HG03558 (cell line): ENCODE measurements around the gene PIH1D2.
"Not testable (repeated sequence)": the region's sequence is repeated elsewhere in the genome, so short reads cannot be mapped to it uniquely, and the experiment has no call there.

Experiments used
- ATAC-seq: cut with Tn5 transposase; IDR thresholded peaks from one replicate; pipeline ENCODE4 v1.9.1; 2021; ENCODE audit warnings: moderate number of reproducible peaks; ENCODE audit not compliant: unreplicated experiment; ENCODE audit errors: extremely low read depth

Gene PIH1D2

DNA sequence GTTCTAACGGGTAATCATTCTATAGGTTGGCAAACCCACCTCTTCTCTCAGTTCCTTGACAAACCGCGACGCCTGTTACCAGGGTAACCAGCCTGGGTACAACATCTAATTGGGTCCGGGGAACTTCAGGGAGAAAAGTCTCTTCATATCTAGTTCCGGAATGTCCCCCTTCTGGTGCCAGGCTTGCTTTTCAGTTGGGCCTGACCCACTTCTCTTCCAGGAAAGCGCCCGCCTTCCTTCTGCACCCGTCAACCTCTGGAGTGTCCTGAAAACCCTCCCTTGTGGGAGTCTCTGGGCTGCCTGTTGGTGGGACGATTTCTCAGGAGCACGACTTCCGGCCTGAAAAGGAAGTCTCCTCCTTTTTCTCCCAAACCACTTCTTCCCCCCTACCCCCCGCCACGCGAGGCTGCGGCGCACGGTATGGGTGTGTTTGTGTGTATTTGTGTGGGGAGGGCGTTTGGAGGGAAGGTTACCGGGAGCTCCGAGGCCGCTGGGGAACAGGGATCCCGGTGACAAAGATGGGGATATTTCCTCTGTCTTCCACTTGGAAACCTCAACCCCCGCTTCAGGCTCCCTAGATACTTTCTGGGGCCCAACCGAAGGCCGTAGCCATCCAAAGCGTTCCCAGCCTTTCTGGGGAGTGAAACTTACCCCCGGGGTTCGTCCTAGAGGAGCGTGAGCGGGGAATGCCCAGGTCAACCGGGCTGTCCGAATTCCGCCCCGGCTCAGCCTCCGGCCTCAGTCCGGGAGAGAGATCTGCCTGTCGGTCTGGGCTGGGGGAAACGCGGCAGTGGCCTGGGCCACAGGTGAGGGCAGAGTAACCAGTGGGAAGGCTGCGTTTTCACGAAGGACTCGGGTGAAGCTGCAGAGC lies at the start of gene PIH1D2, which contains the start of gene NKAPD1:
TSS of gene PIH1D2 (minus strand) at position 77 of the 871 bp plus-strand sequence. CDS start 843 bp downstream, outside the sequence.
TSS of gene NKAPD1 (plus strand) at position 359 of the 871 bp plus-strand sequence. CDS start 1,276 bp downstream, outside the sequence.
- peak; percentile 58 for ATAC-seq

- ATAC-seq = no peak
Observed at GRCh38 chr11:112123129-112123528, 49.3 kb upstream of the PIH1D2 start.

GRCh38 chr11:112121981-112122615 lies 48.3 kb upstream of the PIH1D2 start:
- ATAC-seq = no peak

DNA sequence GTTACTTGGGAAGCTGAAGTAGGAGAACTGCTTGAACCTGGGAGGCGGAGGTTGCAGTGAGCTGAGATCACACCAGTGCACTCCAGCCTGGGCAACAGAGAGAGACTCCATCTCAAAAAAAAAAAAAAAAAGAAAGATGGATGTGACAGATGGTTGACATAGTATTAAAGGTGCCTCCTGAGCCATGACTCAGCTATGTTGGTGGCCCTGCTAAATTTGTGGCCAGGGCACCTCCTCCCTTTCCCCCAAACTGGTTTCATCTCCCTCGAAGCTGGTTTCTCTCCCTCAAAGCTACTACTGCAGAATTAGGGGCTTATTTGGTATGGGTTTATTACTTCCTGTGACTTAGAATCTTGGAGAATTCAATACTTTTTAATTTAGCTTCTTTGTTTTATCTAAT lies 44.4 kb upstream of the PIH1D2 start:
- no peak for ATAC-seq

DNA sequence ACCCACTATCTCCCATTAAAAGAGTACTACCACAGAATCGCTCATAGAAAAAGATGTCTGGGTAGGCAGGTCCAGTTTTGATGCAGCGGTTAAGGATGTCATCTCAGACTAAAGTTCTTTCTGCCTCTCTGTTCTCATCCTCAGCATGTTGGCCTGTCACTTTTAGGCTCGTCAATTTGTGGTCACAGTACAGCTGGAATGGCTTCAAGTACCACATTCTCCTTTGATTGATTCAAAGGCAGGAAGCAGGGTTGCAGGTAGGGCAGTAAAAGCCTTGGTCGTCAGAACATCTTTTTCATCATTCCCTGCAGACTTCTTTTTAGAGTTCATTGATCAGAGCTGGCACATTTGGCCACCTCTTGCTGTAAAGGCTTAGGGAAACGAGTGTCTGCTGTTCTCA lies 41.6 kb upstream of the PIH1D2 start:
- no peak for ATAC-seq

DNA sequence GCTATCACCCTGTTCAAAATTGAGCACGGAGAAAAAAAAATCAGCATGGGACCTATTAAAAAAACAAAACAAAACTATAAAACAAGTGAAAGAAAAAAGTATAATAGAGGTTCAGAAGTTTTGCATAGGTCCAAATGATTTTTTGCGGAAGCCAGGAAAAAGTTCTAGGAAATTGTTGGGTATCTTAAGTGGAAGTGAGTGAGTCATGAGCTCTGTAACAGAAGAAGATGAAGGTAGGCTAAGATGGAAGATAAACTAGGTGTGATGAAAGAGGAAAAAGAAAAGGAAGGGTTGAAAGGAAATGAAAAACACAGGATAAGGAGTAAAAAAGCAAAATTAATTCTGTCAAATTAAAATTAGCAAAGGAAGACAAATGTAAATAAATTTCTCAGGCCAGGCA lies 40.6 kb upstream of the PIH1D2 start:
- no peak for ATAC-seq

DNA sequence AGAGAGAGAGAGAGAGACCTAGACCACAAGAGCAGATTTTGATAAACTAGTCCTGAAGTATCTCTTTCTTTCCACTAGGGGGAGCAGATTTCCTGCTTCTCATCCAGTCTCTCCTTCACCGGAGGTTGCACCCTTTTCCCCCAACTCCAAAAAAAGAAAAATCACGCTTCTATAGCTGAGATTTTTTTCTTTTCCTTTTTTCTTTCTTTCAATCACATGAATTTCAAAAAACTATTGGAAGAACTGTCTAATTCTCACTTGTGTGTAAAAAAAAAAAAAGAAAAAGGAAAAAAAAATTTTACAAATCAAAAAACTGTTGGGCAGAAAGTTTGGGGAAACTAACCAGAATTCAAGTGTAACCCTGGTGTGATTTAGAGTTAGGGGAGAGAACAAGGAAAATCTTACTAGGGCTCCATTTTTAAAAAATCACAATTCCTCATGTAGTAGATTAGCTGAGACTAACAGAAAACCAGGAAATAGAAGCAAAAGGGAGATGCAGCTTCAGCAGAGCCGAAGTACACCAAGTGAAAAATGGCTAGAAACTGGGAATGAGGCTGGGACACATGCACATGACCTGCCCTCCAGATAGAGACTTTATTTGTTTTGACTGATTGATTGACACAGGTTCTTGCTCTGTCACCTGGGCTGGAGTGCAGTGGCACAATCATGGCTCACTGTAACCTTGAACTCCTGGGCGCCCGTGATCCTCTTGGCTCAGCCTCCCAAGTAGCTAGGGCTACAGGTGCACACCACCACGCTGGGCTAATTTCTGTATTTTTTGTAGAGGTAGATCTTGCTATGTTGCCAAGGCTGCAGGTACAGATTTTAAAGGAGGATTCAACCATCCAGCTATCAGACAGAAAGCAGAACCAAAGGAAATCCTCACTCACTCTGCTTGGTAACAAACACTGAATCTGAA lies 40.0 kb upstream of the PIH1D2 start:
- ATAC-seq = no peak

DNA sequence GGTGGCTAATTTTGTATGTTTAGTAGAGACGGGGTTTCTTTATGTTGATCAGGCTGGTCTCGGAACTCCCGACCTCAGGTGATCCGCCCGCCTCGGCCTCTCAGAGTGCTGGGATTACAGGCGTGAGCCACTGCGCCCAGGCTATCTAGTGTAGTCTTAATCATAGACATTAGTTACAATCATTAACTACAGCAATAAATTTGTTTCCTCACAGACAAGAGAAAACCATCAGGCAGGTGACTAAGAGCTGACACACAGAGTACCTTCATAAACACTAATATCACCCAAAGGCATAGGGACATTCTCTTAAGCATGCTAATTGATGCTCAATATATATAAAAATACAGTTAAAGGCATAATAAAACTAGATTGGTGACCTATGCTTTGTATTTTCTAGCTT lies 32.3 kb upstream of the PIH1D2 start:
- ATAC-seq = no peak

- no peak for ATAC-seq
Observed at GRCh38 chr11:112103446-112103845, 29.6 kb upstream of the PIH1D2 start.

DNA sequence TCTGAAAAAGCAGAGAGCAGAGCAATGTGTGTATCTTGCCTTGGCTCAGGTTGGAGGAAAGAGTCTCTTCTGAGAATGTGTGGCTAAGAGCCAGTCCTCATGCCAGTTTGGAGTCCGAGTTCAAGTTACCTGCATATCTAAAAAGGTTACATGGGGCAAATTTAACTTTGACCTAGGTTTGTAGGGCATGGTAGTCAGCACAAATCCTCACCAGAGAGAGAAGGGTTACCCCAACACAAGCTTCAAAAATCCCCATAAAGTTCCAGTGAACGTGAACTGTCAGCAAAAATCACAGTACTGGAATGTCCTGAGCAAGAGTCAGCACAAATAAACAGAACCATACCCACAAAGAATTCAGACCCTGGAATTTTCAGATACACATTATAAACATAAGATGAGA lies 26.6 kb upstream of the PIH1D2 start:
- no peak for ATAC-seq

DNA sequence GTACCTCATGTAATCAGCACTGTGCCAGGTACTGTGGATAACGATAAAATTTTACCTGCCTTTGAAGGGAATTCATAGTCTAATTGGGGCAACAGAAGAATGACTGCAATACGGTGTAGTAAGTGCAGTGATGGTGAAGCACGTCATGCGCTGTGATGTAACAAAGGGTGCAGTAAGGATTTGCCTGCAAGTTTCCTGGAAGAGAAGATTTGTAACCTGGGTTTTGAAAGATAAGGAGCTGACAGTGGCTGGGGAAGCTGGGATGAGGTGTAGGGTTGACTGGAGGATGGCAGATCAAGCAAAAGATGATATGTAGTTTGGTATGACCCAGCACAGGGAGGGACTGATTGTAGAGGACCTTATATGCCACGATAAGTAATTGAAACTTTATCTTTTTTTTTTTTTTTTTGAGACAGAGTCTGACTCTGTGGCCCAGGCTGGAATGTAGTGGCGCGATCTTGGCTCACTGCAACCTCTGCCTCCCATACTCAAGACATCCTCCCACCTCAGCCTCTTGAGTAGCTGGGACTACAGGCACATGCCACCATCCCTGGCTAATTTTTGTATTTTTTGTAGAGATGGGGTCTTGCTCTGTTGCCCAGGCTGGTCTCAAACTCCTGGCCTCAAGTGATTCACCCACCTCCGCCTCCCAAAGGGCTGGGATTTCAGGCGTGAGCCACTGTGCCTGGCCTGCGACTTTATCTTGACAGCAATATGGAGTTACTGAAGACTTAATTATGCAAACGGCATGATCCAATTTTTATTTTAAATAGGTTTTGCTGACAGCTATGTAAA lies 24.1 kb upstream of the PIH1D2 start:
- no peak for ATAC-seq

DNA sequence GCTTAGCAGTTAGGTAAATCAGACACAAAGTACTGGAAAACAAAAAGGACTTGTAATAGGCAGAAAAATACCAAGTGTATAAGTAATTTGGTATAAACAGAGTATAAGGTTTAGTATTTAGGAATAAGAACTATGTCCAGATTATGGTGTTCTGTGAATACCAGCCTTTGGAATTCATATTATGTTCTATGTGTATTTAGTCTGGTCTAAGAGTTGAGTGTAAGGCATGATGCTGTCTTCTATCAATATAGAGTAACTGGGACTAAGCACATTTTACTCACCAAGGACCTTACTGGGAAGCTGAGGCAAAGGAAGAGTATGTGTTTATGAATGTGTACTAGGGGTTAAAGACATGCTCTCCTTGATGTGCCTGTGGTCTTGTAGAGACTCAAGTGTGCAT lies 22.4 kb upstream of the PIH1D2 start:
- ATAC-seq = no peak

DNA sequence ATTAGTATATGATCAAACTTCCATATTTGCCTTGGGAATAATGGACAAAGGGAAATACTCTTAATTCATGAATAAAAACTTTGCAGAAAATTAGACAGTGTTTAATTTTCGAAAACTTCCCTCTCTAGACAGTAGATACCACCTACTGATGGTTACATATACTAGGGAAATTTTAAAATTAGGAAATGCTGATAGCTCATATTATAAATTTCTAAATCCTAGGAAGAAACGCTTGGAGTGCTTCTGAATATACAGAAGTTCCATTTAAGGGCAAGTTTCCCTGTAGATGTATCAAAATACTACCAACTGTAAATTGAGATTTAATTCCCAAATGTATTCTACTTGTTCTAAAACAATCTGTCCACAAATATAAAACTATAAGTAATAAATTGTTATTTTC lies 21.5 kb upstream of the PIH1D2 start:
- not testable (repeated sequence) for ATAC-seq

DNA sequence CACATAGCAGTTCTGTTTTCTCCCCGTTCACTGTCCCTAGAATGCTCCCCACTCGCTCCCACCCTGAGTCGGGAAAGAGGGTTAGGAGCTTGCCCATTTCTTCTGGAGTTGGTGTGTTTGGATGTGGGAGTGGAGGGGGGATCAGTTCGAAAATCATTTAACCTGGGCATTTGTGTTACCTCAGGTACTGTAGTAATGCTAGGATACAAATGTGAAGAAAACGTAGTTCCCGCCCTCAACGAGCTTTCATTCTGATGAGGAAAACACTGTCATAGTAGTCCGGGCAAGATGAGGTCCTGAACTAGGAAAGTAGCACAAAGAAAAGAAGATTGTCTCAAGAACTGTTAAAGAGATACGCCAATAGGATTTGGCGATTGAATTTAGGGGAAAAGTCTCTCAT lies 13.4 kb upstream of the PIH1D2 start:
- ATAC-seq = no peak

DNA sequence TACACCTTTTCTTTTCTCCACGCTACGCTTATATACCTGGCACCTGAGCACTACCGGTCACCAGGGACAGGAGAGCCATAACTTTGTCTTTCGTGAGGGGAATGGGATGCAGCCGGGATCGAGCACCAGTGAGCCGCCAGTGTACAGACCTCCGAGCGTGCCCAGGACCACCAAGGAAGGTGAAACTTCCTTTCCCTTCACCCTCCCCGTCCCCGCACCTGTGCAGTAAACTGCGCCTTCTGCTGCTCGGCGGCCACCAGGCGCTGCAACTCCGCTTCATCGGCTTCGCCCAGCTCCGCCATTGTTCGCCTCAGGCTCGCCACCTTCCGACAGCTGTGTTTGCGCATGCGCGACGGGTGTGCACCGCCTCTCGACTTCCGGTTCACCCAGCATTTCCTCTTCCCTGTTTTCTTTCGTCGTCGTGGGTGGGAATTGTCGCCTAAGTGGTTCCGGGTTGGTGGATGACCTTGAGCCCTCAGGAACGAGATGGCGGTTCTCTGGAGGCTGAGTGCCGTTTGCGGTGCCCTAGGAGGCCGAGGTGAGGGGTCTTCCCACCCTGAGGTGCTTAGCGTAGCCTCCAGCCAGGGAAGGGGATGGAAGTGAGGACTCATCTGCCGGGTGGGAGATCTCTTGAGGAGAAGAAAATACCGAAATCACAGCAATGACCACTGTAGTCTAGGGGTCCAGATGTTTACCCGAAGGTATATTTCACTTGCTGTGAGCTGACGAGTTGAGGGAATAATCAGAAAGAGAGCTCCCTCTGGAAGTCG lies 12.8 kb upstream of the PIH1D2 start, which contains the start of the genes SDHD and TIMM8B:
TSS of gene SDHD (plus strand) at position 452 of the 770 bp plus-strand sequence. CDS start at position 487, 35 bp downstream.
TSS of gene TIMM8B (minus strand) at position 335 of the 770 bp plus-strand sequence. CDS start at position 302, 33 bp downstream.
- ATAC-seq = peak; percentile 58

GRCh38 chr11:112085822-112086421 lies 12.1 kb upstream of the PIH1D2 start:
- no peak for ATAC-seq

DNA sequence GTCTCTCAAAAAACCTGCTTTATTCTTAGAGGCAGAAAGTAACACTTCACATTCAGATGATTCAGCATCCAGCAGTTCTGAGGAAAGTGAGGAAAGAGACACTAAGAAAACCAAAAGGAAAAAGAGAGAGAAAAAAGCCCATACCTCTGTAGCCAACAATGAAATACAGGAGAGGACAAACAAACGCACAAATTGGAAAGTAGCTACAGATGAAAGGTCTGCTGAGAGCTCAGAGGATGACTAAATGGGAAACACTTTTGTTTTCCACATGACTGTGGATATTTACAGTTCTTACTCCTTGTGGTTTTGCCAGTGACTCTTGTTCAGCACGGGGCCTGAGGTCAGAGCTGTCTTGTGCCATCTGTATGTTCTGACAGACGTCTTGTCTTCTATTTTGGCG lies 8.9 kb upstream of the PIH1D2 start:
- ATAC-seq = no peak

GRCh38 chr11:112062923-112063322 lies 10.9 kb downstream of the PIH1D2 start:
- ATAC-seq = no peak
